ENCODE measurements around the gene SAT1.

DNA sequence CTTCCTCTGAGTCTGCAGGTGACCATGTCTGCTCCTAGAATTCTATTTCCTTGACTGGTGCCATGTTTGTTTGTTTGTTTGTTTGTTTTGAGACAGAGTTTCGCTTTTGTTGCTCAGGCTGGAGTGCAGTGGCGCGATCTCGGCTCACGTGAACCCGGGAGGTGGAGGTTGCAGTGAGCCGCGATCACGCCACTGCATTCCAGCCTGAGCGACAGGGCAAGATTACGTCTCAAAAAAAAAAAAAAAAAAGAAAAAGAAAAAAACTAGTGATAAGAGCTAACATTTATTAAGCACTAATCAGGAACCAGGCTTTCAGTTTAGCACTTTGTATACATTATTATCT, 7.2 kb downstream of the SAT1 start:
- TF ChIP-seq, protein P1, sequence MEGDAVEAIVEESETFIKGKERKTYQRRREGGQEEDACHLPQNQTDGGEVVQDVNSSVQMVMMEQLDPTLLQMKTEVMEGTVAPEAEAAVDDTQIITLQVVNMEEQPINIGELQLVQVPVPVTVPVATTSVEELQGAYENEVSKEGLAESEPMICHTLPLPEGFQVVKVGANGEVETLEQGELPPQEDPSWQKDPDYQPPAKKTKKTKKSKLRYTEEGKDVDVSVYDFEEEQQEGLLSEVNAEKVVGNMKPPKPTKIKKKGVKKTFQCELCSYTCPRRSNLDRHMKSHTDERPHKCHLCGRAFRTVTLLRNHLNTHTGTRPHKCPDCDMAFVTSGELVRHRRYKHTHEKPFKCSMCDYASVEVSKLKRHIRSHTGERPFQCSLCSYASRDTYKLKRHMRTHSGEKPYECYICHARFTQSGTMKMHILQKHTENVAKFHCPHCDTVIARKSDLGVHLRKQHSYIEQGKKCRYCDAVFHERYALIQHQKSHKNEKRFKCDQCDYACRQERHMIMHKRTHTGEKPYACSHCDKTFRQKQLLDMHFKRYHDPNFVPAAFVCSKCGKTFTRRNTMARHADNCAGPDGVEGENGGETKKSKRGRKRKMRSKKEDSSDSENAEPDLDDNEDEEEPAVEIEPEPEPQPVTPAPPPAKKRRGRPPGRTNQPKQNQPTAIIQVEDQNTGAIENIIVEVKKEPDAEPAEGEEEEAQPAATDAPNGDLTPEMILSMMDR (CRISPR knock-in tag; IDR thresholded peaks at IDR 0.05), result no peak
- TF ChIP-seq, protein P2, sequence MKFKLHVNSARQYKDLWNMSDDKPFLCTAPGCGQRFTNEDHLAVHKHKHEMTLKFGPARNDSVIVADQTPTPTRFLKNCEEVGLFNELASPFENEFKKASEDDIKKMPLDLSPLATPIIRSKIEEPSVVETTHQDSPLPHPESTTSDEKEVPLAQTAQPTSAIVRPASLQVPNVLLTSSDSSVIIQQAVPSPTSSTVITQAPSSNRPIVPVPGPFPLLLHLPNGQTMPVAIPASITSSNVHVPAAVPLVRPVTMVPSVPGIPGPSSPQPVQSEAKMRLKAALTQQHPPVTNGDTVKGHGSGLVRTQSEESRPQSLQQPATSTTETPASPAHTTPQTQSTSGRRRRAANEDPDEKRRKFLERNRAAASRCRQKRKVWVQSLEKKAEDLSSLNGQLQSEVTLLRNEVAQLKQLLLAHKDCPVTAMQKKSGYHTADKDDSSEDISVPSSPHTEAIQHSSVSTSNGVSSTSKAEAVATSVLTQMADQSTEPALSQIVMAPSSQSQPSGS (CRISPR knock-in tag; IDR thresholded peaks at IDR 0.05), result no peak
- TF ChIP-seq NBN (conservative IDR thresholded peaks at IDR 0.05) (no peak), ZNF263 (CRISPR knock-in tag; IDR thresholded peaks at IDR 0.05) (no peak)

Data from HepG2 (cell line).